Measurements from ENCODE around the gene CHPT1.
"Not testable (repeated sequence)": the region's sequence is repeated elsewhere in the genome, so short reads cannot be mapped to it uniquely, and the experiment has no call there.

CHPT1 gene

GRCh38 chr12:101719566-101719965 lies 22.1 kb downstream of the CHPT1 start:
- DNase-seq (ENCODE audit: low read depth in 1 of 2, low spot score in 1 of 2): no peak

GRCh38 chr12:101720118-101720517 lies 22.7 kb downstream of the CHPT1 start:
- DNase-seq (ENCODE audit: low read depth in 1 of 2, low spot score in 1 of 2): no peak

GRCh38 chr12:101722392-101722791 lies 25.0 kb downstream of the CHPT1 start:
- no peak for DNase-seq (ENCODE audit: low read depth in 1 of 2, low spot score in 1 of 2)

- no peak for DNase-seq (ENCODE audit: low read depth in 1 of 2, low spot score in 1 of 2)
Observed at GRCh38 chr12:101727098-101727497, 29.7 kb downstream of the CHPT1 start.

- DNase-seq (ENCODE audit: low read depth in 1 of 2, low spot score in 1 of 2): no peak
Observed at GRCh38 chr12:101729842-101730241, 32.4 kb downstream of the CHPT1 start.

- DNase-seq (ENCODE audit: low read depth in 1 of 2, low spot score in 1 of 2): no peak
Observed at GRCh38 chr12:101732318-101732717, 34.9 kb downstream of the CHPT1 start.

- no peak for DNase-seq (ENCODE audit: low read depth in 1 of 2, low spot score in 1 of 2)
Observed at GRCh38 chr12:101733166-101733565, 35.7 kb downstream of the CHPT1 start.

- DNase-seq (ENCODE audit: low read depth in 1 of 2, low spot score in 1 of 2): not testable (repeated sequence)
Observed at GRCh38 chr12:101734482-101734881, 37.0 kb downstream of the CHPT1 start.

GRCh38 chr12:101737476-101737875 lies 40.0 kb downstream of the CHPT1 start:
- no peak for DNase-seq (ENCODE audit: low read depth in 1 of 2, low spot score in 1 of 2)

GRCh38 chr12:101738920-101739665 lies 41.7 kb downstream of the CHPT1 start, which contains the start of gene SYCP3:
Gene SYCP3, minus strand, starts transcription at chr12:101739462. Its CDS starts 1,527 bp downstream, at chr12:101737935.
- DNase-seq (ENCODE audit: low read depth in 1 of 2, low spot score in 1 of 2): no peak

- DNase-seq (ENCODE audit: low read depth in 1 of 2, low spot score in 1 of 2): no peak
Observed at GRCh38 chr12:101740566-101740965, 43.1 kb downstream of the CHPT1 start.

- no peak for DNase-seq (ENCODE audit: low read depth in 1 of 2, low spot score in 1 of 2)
Observed at GRCh38 chr12:101740980-101741379, 43.5 kb downstream of the CHPT1 start.

GRCh38 chr12:101743242-101743641 lies 45.8 kb downstream of the CHPT1 start:
- no peak for DNase-seq (ENCODE audit: low read depth in 1 of 2, low spot score in 1 of 2)

GRCh38 chr12:101743724-101744472 lies 46.5 kb downstream of the CHPT1 start:
- DNase-seq (ENCODE audit: low read depth in 1 of 2, low spot score in 1 of 2): no peak

- no peak for DNase-seq (ENCODE audit: low read depth in 1 of 2, low spot score in 1 of 2)
Observed at GRCh38 chr12:101745481-101745880, 48.0 kb downstream of the CHPT1 start.

GRCh38 chr12:101746196-101746595 lies 48.8 kb downstream of the CHPT1 start:
- no peak for DNase-seq (ENCODE audit: low read depth in 1 of 2, low spot score in 1 of 2)

GRCh38 chr12:101746661-101747060 lies 49.2 kb downstream of the CHPT1 start:
- no peak for DNase-seq (ENCODE audit: low read depth in 1 of 2, low spot score in 1 of 2)

- DNase-seq (ENCODE audit: low read depth in 1 of 2, low spot score in 1 of 2): no peak
Observed at GRCh38 chr12:101747697-101748096, 50.3 kb downstream of the CHPT1 start.

GRCh38 chr12:101748907-101749306 lies 51.5 kb downstream of the CHPT1 start:
- no peak for DNase-seq (ENCODE audit: low read depth in 1 of 2, low spot score in 1 of 2)

- no peak for DNase-seq (ENCODE audit: low read depth in 1 of 2, low spot score in 1 of 2)
Observed at GRCh38 chr12:101749657-101750056, 52.2 kb downstream of the CHPT1 start.

- no peak for DNase-seq (ENCODE audit: low read depth in 1 of 2, low spot score in 1 of 2)
Observed at GRCh38 chr12:101750152-101750551, 52.7 kb downstream of the CHPT1 start.

GRCh38 chr12:101759396-101760047 lies 62.1 kb downstream of the CHPT1 start:
- DNase-seq (ENCODE audit: low read depth in 1 of 2, low spot score in 1 of 2): no peak
